ENCODE data around the gene TBL2.

TBL2 gene

DNA sequence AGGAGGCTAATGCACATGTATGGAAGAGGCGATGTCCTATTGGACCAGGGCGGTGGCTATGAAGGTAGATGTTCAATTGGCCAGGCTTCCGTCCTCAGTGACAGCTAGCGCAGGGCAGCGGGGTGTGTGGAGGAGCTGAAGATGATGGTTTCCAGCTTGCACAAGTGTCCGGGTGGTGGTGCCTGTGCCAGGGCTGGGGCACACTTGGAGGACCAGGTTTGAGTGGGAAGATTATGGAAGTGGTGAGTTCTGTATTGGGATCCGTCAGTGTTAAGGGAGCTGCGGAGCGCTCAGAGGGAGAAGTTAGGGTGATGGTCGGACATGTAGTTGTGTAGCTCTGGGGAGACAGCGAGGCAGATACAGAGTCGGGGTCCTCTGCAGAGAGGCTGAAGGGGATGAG, 8.5 kb upstream of the TBL2 start:
- POLR2A ChIA-PET: interaction anchor here (0.7 to 1.8 kb wide), 3 partner anchors 9 to 128 kb away, joined by 3 to 6 read pairs (median 6); partner anchors contain the start of gene TBL2
- CTCF ChIA-PET: interaction anchor here (1.0 kb wide), 1 partner anchor 18 kb away, joined by 3 read pairs; no protein-coding TSS in a partner anchor
- no peak overlapping the region for H3K4me3 ChIP-seq (ENCODE audit: low read depth, low read length)

GRCh38 chr7:73585196-73585595, 6.8 kb upstream of the TBL2 start:
- no peaks in the 10 kb centered on the region for H3K36me3 ChIP-seq (ENCODE audit: control insufficient read depth in 2 of 2, insufficient read depth in 1 of 2, low read length in 2 of 2)
- TF ChIP-seq KLF7 (tag by site-specific recombination; IDR thresholded peaks at IDR 0.05; ENCODE audit: borderline replicate concordance): no peak
- TF ChIP-seq, protein P1, sequence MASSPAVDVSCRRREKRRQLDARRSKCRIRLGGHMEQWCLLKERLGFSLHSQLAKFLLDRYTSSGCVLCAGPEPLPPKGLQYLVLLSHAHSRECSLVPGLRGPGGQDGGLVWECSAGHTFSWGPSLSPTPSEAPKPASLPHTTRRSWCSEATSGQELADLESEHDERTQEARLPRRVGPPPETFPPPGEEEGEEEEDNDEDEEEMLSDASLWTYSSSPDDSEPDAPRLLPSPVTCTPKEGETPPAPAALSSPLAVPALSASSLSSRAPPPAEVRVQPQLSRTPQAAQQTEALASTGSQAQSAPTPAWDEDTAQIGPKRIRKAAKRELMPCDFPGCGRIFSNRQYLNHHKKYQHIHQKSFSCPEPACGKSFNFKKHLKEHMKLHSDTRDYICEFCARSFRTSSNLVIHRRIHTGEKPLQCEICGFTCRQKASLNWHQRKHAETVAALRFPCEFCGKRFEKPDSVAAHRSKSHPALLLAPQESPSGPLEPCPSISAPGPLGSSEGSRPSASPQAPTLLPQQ (tag by site-specific recombination; IDR thresholded peaks at IDR 0.05): no peak
- no peak for TF ChIP-seq ZNF514 (tag by site-specific recombination; IDR thresholded peaks at IDR 0.05)
- TF ChIP-seq ZNF138 (tag by site-specific recombination; IDR thresholded peaks at IDR 0.05; ENCODE audit: borderline replicate concordance): no peak
- TF ChIP-seq ZNF26 (tag by site-specific recombination; IDR thresholded peaks at IDR 0.05): no peak
- no peak for TF ChIP-seq ZNF610 (tag by site-specific recombination; IDR thresholded peaks at IDR 0.05; ENCODE audit: borderline replicate concordance)
- TF ChIP-seq ZNF585B (tag by site-specific recombination; IDR thresholded peaks at IDR 0.05): no peak
- no peak for TF ChIP-seq OVOL3 (tag by site-specific recombination; IDR thresholded peaks at IDR 0.05)
- TF ChIP-seq ZNF501 (tag by site-specific recombination; IDR thresholded peaks at IDR 0.05): no peak
- no peak for TF ChIP-seq ZNF707 (tag by site-specific recombination; IDR thresholded peaks at IDR 0.05)
- no peak for TF ChIP-seq BCL11A (tag by site-specific recombination; IDR thresholded peaks at IDR 0.05; ENCODE audit: low read depth)
- TF ChIP-seq ZNF768 (tag by site-specific recombination; IDR thresholded peaks at IDR 0.05): no peak
- no peak for TF ChIP-seq ZNF513 (tag by site-specific recombination; IDR thresholded peaks at IDR 0.05)
- no peak for TF ChIP-seq ZNF324 (tag by site-specific recombination; IDR thresholded peaks at IDR 0.05)
- no peak for TF ChIP-seq ZXDB (tag by site-specific recombination; IDR thresholded peaks at IDR 0.05)
- TF ChIP-seq ZNF747 (tag by site-specific recombination; IDR thresholded peaks at IDR 0.05): no peak
- no peak for TF ChIP-seq ZNF544 (tag by site-specific recombination; IDR thresholded peaks at IDR 0.05)
- no peak for TF ChIP-seq GLIS2 (tag by site-specific recombination; IDR thresholded peaks at IDR 0.05)
- TF ChIP-seq ZBTB7A (tag by site-specific recombination; IDR thresholded peaks at IDR 0.05; ENCODE audit: low read depth): no peak
- H3K4me1 ChIP-seq (ENCODE audit: control insufficient read depth, insufficient read depth, low read length): no peaks in the 10 kb centered on the region
- H3K4me3 ChIP-seq (ENCODE audit: low read depth, low read length): no peak overlapping the region
- no peak overlapping the region for H3K27ac ChIP-seq (ENCODE audit: extremely low read depth, low read depth, low read length)
- H3K9me3 ChIP-seq (ENCODE audit: control insufficient read depth, insufficient read depth, low read depth, low read length): no peaks in the 10 kb centered on the region
- POLR2A ChIA-PET: interaction anchor here (1.0 kb wide), 1 partner anchor 153 kb away, joined by 3 read pairs; the partner anchor contains the start of gene ABHD11
- CTCF ChIA-PET: interaction anchor here (0.6 to 0.9 kb wide), 2 partner anchors 35 to 140 kb away, joined by 4 read pairs; no protein-coding TSS in a partner anchor

More for the DNA sequence above, 8.5 kb upstream of the TBL2 start:
- TF ChIP-seq ZNF645 (tag by site-specific recombination; IDR thresholded peaks at IDR 0.05) (no peak), BCL11B (tag by site-specific recombination; IDR thresholded peaks at IDR 0.05; ENCODE audit: low read depth) (no peak), ZNF266 (tag by site-specific recombination; IDR thresholded peaks at IDR 0.05; ENCODE audit: low read depth) (no peak), ZNF660 (tag by site-specific recombination; IDR thresholded peaks at IDR 0.05) (no peak), ZNF248 (tag by site-specific recombination; IDR thresholded peaks at IDR 0.05) (no peak), ZNF416 (tag by site-specific recombination; IDR thresholded peaks at IDR 0.05) (no peak)
- TF ChIP-seq, protein P2, sequence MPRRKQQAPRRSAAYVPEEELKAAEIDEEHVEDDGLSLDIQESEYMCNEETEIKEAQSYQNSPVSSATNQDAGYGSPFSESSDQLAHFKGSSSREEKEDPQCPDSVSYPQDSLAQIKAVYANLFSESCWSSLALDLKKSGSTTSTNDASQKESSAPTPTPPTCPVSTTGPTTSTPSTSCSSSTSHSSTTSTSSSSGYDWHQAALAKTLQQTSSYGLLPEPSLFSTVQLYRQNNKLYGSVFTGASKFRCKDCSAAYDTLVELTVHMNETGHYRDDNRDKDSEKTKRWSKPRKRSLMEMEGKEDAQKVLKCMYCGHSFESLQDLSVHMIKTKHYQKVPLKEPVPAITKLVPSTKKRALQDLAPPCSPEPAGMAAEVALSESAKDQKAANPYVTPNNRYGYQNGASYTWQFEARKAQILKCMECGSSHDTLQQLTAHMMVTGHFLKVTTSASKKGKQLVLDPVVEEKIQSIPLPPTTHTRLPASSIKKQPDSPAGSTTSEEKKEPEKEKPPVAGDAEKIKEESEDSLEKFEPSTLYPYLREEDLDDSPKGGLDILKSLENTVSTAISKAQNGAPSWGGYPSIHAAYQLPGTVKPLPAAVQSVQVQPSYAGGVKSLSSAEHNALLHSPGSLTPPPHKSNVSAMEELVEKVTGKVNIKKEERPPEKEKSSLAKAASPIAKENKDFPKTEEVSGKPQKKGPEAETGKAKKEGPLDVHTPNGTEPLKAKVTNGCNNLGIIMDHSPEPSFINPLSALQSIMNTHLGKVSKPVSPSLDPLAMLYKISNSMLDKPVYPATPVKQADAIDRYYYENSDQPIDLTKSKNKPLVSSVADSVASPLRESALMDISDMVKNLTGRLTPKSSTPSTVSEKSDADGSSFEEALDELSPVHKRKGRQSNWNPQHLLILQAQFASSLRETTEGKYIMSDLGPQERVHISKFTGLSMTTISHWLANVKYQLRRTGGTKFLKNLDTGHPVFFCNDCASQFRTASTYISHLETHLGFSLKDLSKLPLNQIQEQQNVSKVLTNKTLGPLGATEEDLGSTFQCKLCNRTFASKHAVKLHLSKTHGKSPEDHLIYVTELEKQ (tag by site-specific recombination; IDR thresholded peaks at IDR 0.05; ENCODE audit: borderline replicate concordance): no peak
- Histone ChIP-seq H3K9me3 (ENCODE audit: control insufficient read depth, insufficient read depth, low read depth, low read length) (no peaks in the 10 kb centered on the region), H3K27ac (ENCODE audit: extremely low read depth, low read depth, low read length) (no peak overlapping the region), H3K4me1 (ENCODE audit: control insufficient read depth, insufficient read depth, low read length) (no peaks in the 10 kb centered on the region), H3K36me3 (ENCODE audit: control insufficient read depth in 2 of 2, insufficient read depth in 1 of 2, low read length in 2 of 2) (no peaks in the 10 kb centered on the region)
